HCT116 (cell line): ENCODE results near the gene KLHL40. TPM values are rescaled to one million over a fixed set of nuclear protein-coding genes. Genes with fewer than 3 reads are reported as not detected.

Experiments
- ATAC-seq: fragments of 200-7000 bp; cut with Tn5 transposase; 2 replicates; pipeline ENCODE4 v1.9.1; 2020; ENCODE audit warnings: mild to moderate bottlenecking, moderate library complexity
- BruUV-seq: library from RNA; stranded (reverse); fragments of 400-500 nt; replicated peaks from 2 replicates; lab custom pipeline; 2021; lab: Mats Ljungman, UMichigan
- CTCF ChIA-PET: fragments of 300-600 bp; sonication (Branson Sonifier 250); formaldehyde crosslinking; loops from one replicate; lab custom pipeline; 2021; ENCODE audit warnings: antibody characterized with exemption; lab: Charles Lee
- POLR2A ChIA-PET: fragments of 300-600, 350-600 bp; sonication (Branson Sonifier 250); formaldehyde crosslinking; loops from one replicate; lab custom pipeline; 2021; ENCODE audit warnings: antibody characterized with exemption; lab: Charles Lee
- RAD21 ChIA-PET, 2 experiments: fragments of 300-600 bp; sonication (Branson Sonifier 250); formaldehyde crosslinking; loops; one replicate each; lab custom pipeline; 2023; ENCODE audit warnings: low total read pairs in 2 of 2; ENCODE audit not compliant: uncharacterized antibody in 2 of 2, unreplicated experiment in 2 of 2, low non-redundant PET in 1 of 2; lab: Charles Lee
- DNase-seq: peaks from one replicate; pipeline ENCODE4 v3.0.0-alpha.2; 2010; ENCODE audit warnings: low read depth, low spot score
- H2AFZ ChIP-seq: fragments of 200-600 bp; shearing (Covaris generic), sonication (generic); 2 replicates; pipeline ENCODE4 v1.6.1; 2017; ENCODE audit warnings: low read depth, mixed run types, mixed read lengths, antibody characterized with exemption, low read length; ENCODE audit not compliant: poor library complexity, severe bottlenecking
- H3K27ac ChIP-seq: 2 replicates; pipeline ENCODE4 v1.5.1; 2012; ENCODE audit warnings: low read depth, low read length
- H3K27me3 ChIP-seq: fragments of 200-600 bp; sonication (generic); 2 replicates; pipeline ENCODE4 v1.6.1; 2016; ENCODE audit warnings: mixed run types, low read length, mixed read lengths; ENCODE audit not compliant: insufficient read depth
- H3K36me3 ChIP-seq, 2 experiments: fragments of 200-500 bp in 1 of 2; fragments of 200-600 bp in 1 of 2; sonication (Bioruptor generic) in 1 of 2; sonication (generic) in 1 of 2; 2 replicates each; pipeline versions ENCODE4 v1.5.1 to v1.6.1; 2014 to 2016; ENCODE audit warnings: low read length in 2 of 2, inconsistent platforms in 1 of 2, mixed read lengths in 1 of 2, mixed run types in 1 of 2; ENCODE audit not compliant: insufficient read depth in 2 of 2, control insufficient read depth in 1 of 2
- H3K4me1 ChIP-seq, 2 experiments: fragments of 200-600 bp in 1 of 2; sonication (generic) in 1 of 2; 2 replicates each; pipeline versions ENCODE4 v1.5.1 to v1.6.1; 2012 to 2017; ENCODE audit warnings: low read length in 2 of 2, inconsistent platforms in 1 of 2, mild to moderate bottlenecking in 1 of 2, mixed read lengths in 1 of 2, mixed run types in 1 of 2, moderate library complexity in 1 of 2; ENCODE audit not compliant: insufficient read depth in 2 of 2, control insufficient read depth in 1 of 2
- H3K4me2 ChIP-seq: fragments of 200-600 bp; sonication (generic); 2 replicates; pipeline ENCODE4 v1.6.1; 2017; ENCODE audit warnings: mixed run types, low read length, mixed read lengths
- H3K4me3 ChIP-seq, 2 experiments: fragments of 200-600 bp in 1 of 2; sonication (generic) in 1 of 2; replicated peaks in 1 of 2; 2 replicates each; pipeline ENCODE4 v1.5.1; 2011 to 2016; ENCODE audit warnings: low read length in 2 of 2, control low read depth in 1 of 2, low read depth in 1 of 2, mild to moderate bottlenecking in 1 of 2, mixed read lengths in 1 of 2, mixed run types in 1 of 2
- H3K79me2 ChIP-seq: fragments of 200-600 bp; sonication (generic); 2 replicates; pipeline ENCODE4 v1.6.1; 2017; ENCODE audit warnings: mild to moderate bottlenecking, mixed run types, low read length, moderate library complexity, mixed read lengths; ENCODE audit not compliant: insufficient read depth
- H3K9ac ChIP-seq: fragments of 200-600 bp; sonication (generic); 2 replicates; pipeline ENCODE4 v1.6.1; 2016; ENCODE audit warnings: low read length, mixed read lengths
- H3K9me2 ChIP-seq: fragments of 200-600 bp; sonication (generic), shearing (Covaris generic); 2 replicates; pipeline ENCODE4 v1.6.1; 2017; ENCODE audit warnings: mixed run types, mild to moderate bottlenecking, moderate library complexity; ENCODE audit not compliant: insufficient read depth
- H3K9me3 ChIP-seq, 2 experiments: fragments of 200-500 bp in 1 of 2; fragments of 200-600 bp in 1 of 2; sonication (Bioruptor generic) in 1 of 2; sonication (generic) in 1 of 2; 2 replicates each; pipeline ENCODE4 v1.6.1; 2014 to 2017; ENCODE audit warnings: low read length in 2 of 2, mixed read lengths in 2 of 2, inconsistent platforms in 1 of 2, low read depth in 1 of 2, mild to moderate bottlenecking in 1 of 2, mixed run types in 1 of 2, moderate library complexity in 1 of 2; ENCODE audit not compliant: control insufficient read depth in 1 of 2, insufficient read depth in 1 of 2
- H4K20me1 ChIP-seq: fragments of 200-600 bp; sonication (generic), shearing (Covaris generic); 2 replicates; pipeline ENCODE4 v1.6.1; 2017; ENCODE audit warnings: mixed run types, mild to moderate bottlenecking, moderate library complexity; ENCODE audit not compliant: insufficient read depth
- ATF3 ChIP-seq: IDR thresholded peaks from 2 replicates; pipeline ENCODE4 v1.6.1; 2012
- CBX3 ChIP-seq: IDR thresholded peaks from 2 replicates; pipeline ENCODE4 v1.6.1; 2012; ENCODE audit warnings: low read depth
- EGR1 ChIP-seq: IDR thresholded peaks from 2 replicates; pipeline ENCODE4 v1.6.1; 2012; ENCODE audit warnings: low read depth
- EZH2phosphoT487 ChIP-seq: fragments of 200-600 bp; IDR thresholded peaks from 2 replicates; pipeline ENCODE4 v1.6.1; 2018; ENCODE audit warnings: antibody characterized with exemption, borderline replicate concordance
- MAX ChIP-seq: IDR thresholded peaks from 2 replicates; pipeline ENCODE4 v1.6.1; 2012
- POLR2A ChIP-seq: IDR thresholded peaks from 2 replicates; pipeline ENCODE4 v1.7.0; 2011; ENCODE audit warnings: borderline replicate concordance; ENCODE audit not compliant: insufficient read depth, insufficient read length; ENCODE audit errors: extremely low read depth
- POLR2AphosphoS5 ChIP-seq: IDR thresholded peaks from 2 replicates; pipeline ENCODE4 v1.6.1; 2011; ENCODE audit warnings: mild to moderate bottlenecking, low read depth, low read length, moderate library complexity
- RAD21 ChIP-seq: IDR thresholded peaks from 2 replicates; pipeline ENCODE4 v1.6.1; 2012; ENCODE audit warnings: low read depth, mild to moderate bottlenecking
- REST ChIP-seq: IDR thresholded peaks from 2 replicates; pipeline ENCODE4 v1.6.1; 2012; ENCODE audit warnings: low read depth
- SIN3A ChIP-seq: IDR thresholded peaks from 2 replicates; pipeline ENCODE4 v1.6.1; 2012; ENCODE audit warnings: low read depth
- SP1 ChIP-seq: IDR thresholded peaks from 2 replicates; pipeline ENCODE4 v1.6.1; 2012; ENCODE audit warnings: low read depth
- TCF7L2 ChIP-seq: IDR thresholded peaks from 2 replicates; pipeline ENCODE4 v1.7.0; 2011; ENCODE audit warnings: borderline replicate concordance, inconsistent platforms; ENCODE audit not compliant: insufficient read depth, insufficient read length; ENCODE audit errors: extremely low read depth
- YY1 ChIP-seq: IDR thresholded peaks from 2 replicates; pipeline ENCODE4 v1.6.1; 2011; ENCODE audit warnings: low read length, low read depth, moderate library complexity, mild to moderate bottlenecking; ENCODE audit not compliant: insufficient replicate concordance; ENCODE audit errors: extremely low read depth
- ZFX ChIP-seq: fragments of 450-650 bp; IDR thresholded peaks from 2 replicates; pipeline ENCODE4 v1.6.1; 2017
- ZNF274 ChIP-seq: fragments of 200-500 bp; sonication (Bioruptor generic); IDR thresholded peaks from 2 replicates; pipeline ENCODE4 v1.6.1; 2014; ENCODE audit warnings: mild to moderate bottlenecking, low read depth, low read length, inconsistent platforms
- intact Hi-C: fragments of 100-400 bp; cut with micrococcal nuclease; formaldehyde crosslinking; loops from 2 replicates; pipeline ENCODE4 v1.10.0; 2022
- total RNA-seq: library from RNA; stranded (reverse); gene quantifications from one replicate; pipeline ENCODE4 v1.2.1, GENCODE V29; 2021; ENCODE audit not compliant: unreplicated experiment

KLHL40 gene
- total RNA-seq, 1 experiment from 2014 or later, result not detected

- no peaks in the 10 kb centered on the region for H3K36me3 ChIP-seq
- H3K9ac ChIP-seq, result no peak overlapping the region
- H3K4me2 ChIP-seq, result no peak overlapping the region
- ChIA-PET CTCF (no interaction called here), RAD21 (no interaction called here), POLR2A (no interaction called here)
- no peak overlapping the region for H3K4me3 ChIP-seq
- H3K4me1 ChIP-seq, result no peaks in the 10 kb centered on the region
- H3K9me2 ChIP-seq, result no peaks in the 10 kb centered on the region
- TF ChIP-seq TCF7L2 (no peak), POLR2AphosphoS5 (no peak; the same call in none of the 2 replicates), SP1 (no peak), MAX (no peak), SIN3A (no peak), RAD21 (no peak), POLR2A (no peak), YY1 (no peak), CBX3 (no peak), EZH2phosphoT487 (no peak), ZNF274 (no peak), ATF3 (no peak), ZFX (no peak), REST (no peak), EGR1 (no peak)
- H2AFZ ChIP-seq, result no peak overlapping the region
- ATAC-seq (peak; percentile 12; the same call in 1 of the 2 replicates), DNase-seq (no peak)
- H3K27ac ChIP-seq, result no peak overlapping the region
- no peaks in the 10 kb centered on the region for H3K27me3 ChIP-seq
- BruUV-seq, result no TSS peak
- intact Hi-C loops, result no loop called here
- no peaks in the 10 kb centered on the region for H3K79me2 ChIP-seq
- H4K20me1 ChIP-seq, result no peaks in the 10 kb centered on the region
- no peaks in the 10 kb centered on the region for H3K9me3 ChIP-seq
Measured at GRCh38 chr3:42667096-42667522, 18.2 kb upstream of the KLHL40 start.
